Suprapubic skin (tissue), 4 donors: ENCODE measurements around the gene CAMK4.

ENCODE experiments used
- CTCF ChIP-seq, 2 donors: fragments of 200-600 bp in 1 of 2; fragments of 450-650 bp in 1 of 2; sonication (generic) in 1 of 2; IDR thresholded peaks; one replicate each; pipeline ENCODE4 v1.5.1; 2016 to 2019; ENCODE audit warnings: antibody characterized with exemption in 2 of 2, mild to moderate bottlenecking in 1 of 2, moderate library complexity in 1 of 2
- EP300 ChIP-seq: sonication (generic); formaldehyde crosslinking; IDR thresholded peaks from one replicate; pipeline ENCODE4 v1.6.1; 2017; ENCODE audit warnings: antibody characterized with exemption
- POLR2A ChIP-seq, 2 donors: fragments of 450-650 bp; IDR thresholded peaks; one replicate each; pipeline ENCODE4 v1.6.1; 2017; ENCODE audit warnings: antibody characterized with exemption in 2 of 2, mild to moderate bottlenecking in 2 of 2, moderate library complexity in 2 of 2
- POLR2AphosphoS5 ChIP-seq, 3 donors: sonication (generic); formaldehyde crosslinking; IDR thresholded peaks; one replicate each; pipeline ENCODE4 v1.6.1; 2017; ENCODE audit warnings: antibody characterized with exemption in 3 of 3

- TF ChIP-seq POLR2A (IDR thresholded peaks at IDR 0.05), result no peak
- no peak for TF ChIP-seq CTCF (IDR thresholded peaks at IDR 0.05)
- no peak for TF ChIP-seq POLR2AphosphoS5 (IDR thresholded peaks at IDR 0.05)
- no peak for TF ChIP-seq EP300
Observed at GRCh38 chr5:111349429-111349828, 125.2 kb downstream of the CAMK4 start.
